ENCODE results near the gene GPR32.
"Not testable (repeated sequence)": the region's sequence is repeated elsewhere in the genome, so short reads cannot be mapped to it uniquely, and the experiment has no call there.

Gene GPR32

GRCh38 chr19:50770164-50770563 is at the start of gene GPR32:
TSS of gene GPR32 (plus strand) at chr19:50770464. CDS start at chr19:50770601, 137 bp downstream.
- DNase-seq, result not testable (repeated sequence)

DNA sequence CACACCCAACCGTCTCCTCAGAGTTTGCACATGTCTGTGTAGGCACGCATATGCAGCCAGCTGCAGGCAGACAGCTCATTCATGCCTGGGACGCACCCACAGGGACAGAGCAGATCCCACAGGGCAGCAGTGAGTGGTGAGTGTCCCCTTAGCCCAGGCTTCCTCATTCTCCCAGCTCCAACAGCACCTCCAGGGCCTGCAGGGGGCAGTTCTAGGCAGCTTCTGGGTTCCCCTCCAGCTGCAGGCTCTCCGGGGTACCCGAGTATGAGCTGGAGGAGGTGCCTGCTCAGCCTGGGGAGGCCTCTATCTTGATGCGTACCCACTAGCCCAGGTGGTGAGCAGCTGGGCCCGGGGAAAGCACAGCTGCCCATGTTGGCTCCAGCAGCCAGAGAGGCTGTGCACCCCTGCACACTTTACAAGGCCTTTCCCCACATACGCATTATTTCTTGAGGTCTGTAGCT is 49.3 kb upstream of the GPR32 start:
- DNase-seq, result no peak

GRCh38 chr19:50721441-50722137 is 48.7 kb upstream of the GPR32 start:
- no peak for DNase-seq

GRCh38 chr19:50722201-50723013 is 47.9 kb upstream of the GPR32 start:
- no peak for DNase-seq

GRCh38 chr19:50723069-50723468 is 47.2 kb upstream of the GPR32 start, which contains the start of gene CLEC11A:
TSS of gene CLEC11A (plus strand) at chr19:50723364. CDS start at chr19:50723526, 162 bp downstream.
- DNase-seq, result no peak

GRCh38 chr19:50723735-50724521 is 46.3 kb upstream of the GPR32 start:
- no peak for DNase-seq

- DNase-seq, result peak; percentile 94
Measured at GRCh38 chr19:50724522-50725217, 45.6 kb upstream of the GPR32 start.

- no peak for DNase-seq
Measured at GRCh38 chr19:50725218-50725910, 44.9 kb upstream of the GPR32 start.

DNA sequence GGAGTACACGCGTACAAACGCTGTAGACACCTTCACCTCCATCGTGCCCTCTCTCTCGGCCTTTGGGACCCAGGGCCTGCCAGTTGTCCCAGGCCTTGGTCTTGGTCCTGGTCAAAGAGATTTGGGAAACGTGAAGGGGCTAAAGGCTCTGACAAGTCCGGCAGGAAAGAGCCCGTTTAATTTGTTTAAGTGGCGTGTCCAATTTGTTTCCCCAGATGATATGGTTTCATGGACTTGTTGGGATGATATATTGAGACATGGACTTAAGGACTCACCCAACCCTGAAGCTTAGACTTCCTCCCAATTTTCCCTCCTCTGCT is 44.4 kb upstream of the GPR32 start:
- no peak for DNase-seq

GRCh38 chr19:50728084-50728737 is 42.1 kb upstream of the GPR32 start:
- peak; percentile 63 for DNase-seq

DNA sequence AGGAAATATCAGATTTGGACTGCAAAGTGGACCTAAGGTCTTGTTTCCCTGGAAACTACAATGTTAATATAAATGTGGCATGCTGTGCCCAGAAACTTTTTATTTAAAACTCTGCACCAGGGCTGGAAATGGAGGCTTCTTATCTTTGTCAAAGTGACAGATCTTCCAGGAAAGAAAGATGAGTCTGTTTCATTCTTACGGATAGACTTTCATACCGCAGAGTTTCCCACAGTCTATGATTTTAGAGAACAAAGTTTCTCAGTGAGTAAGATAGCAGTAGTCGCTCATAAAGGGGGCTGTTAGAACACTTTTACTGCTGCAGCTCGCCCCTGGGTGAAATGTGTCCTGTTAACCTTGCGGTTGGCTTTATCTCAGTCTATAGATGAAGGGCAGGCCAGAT is 40.4 kb upstream of the GPR32 start:
- DNase-seq, result no peak

DNA sequence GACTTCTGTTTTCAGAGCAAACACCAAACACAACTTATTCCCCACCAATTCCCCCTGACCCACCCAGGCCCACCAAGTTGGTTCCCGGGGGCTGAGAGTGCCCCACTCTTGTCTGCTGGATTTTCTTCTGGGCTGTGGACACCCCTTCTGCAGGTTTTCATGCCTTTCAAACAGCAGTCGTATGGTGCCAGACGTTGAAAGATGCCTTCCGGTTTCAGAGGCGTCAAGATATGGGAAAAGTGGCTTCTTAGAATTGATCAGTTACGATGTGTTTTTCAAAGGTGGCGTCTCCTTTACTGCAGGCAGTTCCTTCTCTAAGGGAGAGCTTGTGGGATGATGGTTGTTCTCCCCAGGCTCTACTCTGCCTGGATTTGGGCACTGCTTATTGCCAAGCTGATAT is 34.4 kb upstream of the GPR32 start:
- DNase-seq, result no peak

GRCh38 chr19:50736338-50736737 is 33.9 kb upstream of the GPR32 start:
- no peak for DNase-seq

DNA sequence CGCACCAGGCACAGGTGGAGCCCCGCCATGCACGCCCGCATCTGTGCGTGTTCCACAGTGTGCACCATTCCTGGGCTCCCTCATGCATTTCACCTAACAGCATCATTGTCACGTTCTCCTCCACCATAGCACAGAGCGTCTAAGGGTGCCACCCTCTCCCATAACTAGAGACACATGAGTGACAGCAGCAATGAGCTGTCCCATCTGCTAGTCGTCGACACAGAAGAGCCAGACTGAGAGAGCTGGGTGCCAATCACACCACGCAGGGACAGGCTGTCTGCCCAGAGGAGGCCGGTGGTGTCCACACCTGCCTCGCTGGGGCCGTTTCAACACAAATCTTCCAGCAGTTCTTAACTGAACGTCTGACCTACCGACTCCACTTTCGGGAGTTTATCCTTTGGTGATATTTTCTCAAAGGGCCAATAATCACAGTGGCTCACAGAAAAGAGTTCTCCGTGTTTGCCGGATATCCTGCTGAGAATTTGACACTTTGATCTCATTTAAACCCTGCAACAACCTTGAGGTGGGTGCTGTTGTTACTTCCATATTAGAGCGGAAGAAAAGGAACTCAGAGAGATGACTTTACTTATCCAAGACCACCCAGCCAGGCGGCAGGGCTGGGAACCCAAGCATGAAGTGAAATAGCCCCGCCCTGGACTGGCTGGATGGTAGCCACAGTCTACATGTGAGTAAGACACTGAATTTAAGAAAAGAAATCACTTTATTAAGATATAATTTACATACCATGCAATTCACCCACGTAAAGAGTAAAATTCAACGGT is 30.9 kb upstream of the GPR32 start:
- no peak for DNase-seq

GRCh38 chr19:50739914-50740426 is 30.3 kb upstream of the GPR32 start:
- DNase-seq, result no peak

GRCh38 chr19:50741179-50741933 is 28.9 kb upstream of the GPR32 start:
- no peak for DNase-seq

- no peak for DNase-seq
Measured at GRCh38 chr19:50743537-50743936, 26.7 kb upstream of the GPR32 start.

DNA sequence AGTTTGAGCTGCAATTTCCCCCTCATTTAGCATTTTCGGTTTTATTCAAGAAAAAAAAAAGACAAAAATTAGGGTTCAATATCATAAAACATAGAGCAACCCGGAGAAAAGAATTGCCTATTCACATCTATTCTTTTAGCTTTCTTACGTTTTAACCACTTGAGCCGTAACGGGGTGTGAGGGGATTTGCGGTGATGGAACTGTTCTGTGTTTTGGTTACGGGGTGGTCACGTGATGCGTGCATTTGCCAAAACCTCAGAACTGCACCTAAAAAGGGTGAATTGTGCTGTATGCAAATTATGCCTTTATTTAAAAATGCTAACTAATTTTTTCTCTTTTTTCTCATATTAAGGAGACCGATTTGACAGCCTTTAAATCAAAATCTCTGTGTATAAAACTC is 25.0 kb upstream of the GPR32 start:
- no peak for DNase-seq

GRCh38 chr19:50747141-50747540 is 23.1 kb upstream of the GPR32 start:
- not testable (repeated sequence) for DNase-seq

- no peak for DNase-seq
Measured at GRCh38 chr19:50749490-50749889, 20.8 kb upstream of the GPR32 start.
